AG04450 (cell line): ENCODE results near the gene INTS7. TPM values are rescaled to one million over a fixed set of nuclear protein-coding genes. Genes with fewer than 3 reads are reported as not detected.
"Not testable (repeated sequence)": the region's sequence is repeated elsewhere in the genome, so short reads cannot be mapped to it uniquely, and the experiment has no call there.

Experiments used
- CTCF ChIA-PET: fragments of 300-600, 350-600 bp; formaldehyde crosslinking; extraction: SDS; loops from one replicate; lab custom pipeline; 2022; ENCODE audit warnings: antibody characterized with exemption, inconsistent platforms; lab: Charles Lee
- POLR2A ChIA-PET: fragments of 350-600 bp; formaldehyde crosslinking; extraction: SDS; loops from one replicate; lab custom pipeline; 2021; ENCODE audit warnings: antibody characterized with exemption, inconsistent platforms; lab: Yijun Ruan, JAX
- DNase-seq: peaks from one replicate; pipeline ENCODE4 v3.0.0-alpha.2; 2011; ENCODE audit warnings: low read depth, low spot score
- H3K27ac ChIP-seq: one replicate; pipeline ENCODE4 v1.5.1; 2012; ENCODE audit warnings: low read depth, low read length, control low read depth
- H3K27me3 ChIP-seq: one replicate; pipeline ENCODE4 v1.6.0; 2012; ENCODE audit warnings: low read length; ENCODE audit not compliant: control insufficient read depth, insufficient read depth
- H3K4me3 ChIP-seq: 2 replicates; pipeline ENCODE4 v1.5.1; 2011; ENCODE audit warnings: mild to moderate bottlenecking, low read depth, low read length, control low read depth
- H3K9me3 ChIP-seq: 2 replicates; pipeline ENCODE4 v1.5.1; 2012; ENCODE audit warnings: low read length; ENCODE audit not compliant: control insufficient read depth, insufficient read depth
- CTCF ChIP-seq: IDR thresholded peaks from 2 replicates; pipeline ENCODE4 v1.5.1; 2011; ENCODE audit warnings: low read depth, low read length, control low read depth, inconsistent platforms
- polyA plus RNA-seq: library from polyadenylated mRNA; depleted of rRNA; stranded (reverse); fragments of >200 nt; gene quantifications from 2 replicates; pipeline ENCODE4 v1.2.3, GENCODE V29; 2011

Gene INTS7
- polyA plus RNA-seq, 1 experiment = 20.1 TPM

- DNase-seq = no peak
- H3K27me3 ChIP-seq = no peaks in the 10 kb centered on the region
- CTCF ChIA-PET = interaction anchor here (6.4 kb wide), 1 partner anchor 28 kb away, joined by 54 read pairs; the partner anchor contains the start of genes DTL and INTS7
These were observed 28.2 kb downstream of the INTS7 start for GRCh38 chr1:212007178-212007577.

GRCh38 chr1:212004895-212005608 lies 30.3 kb downstream of the INTS7 start:
- Histone ChIP-seq H3K4me3 (no peak overlapping the region), H3K27me3 (no peaks in the 10 kb centered on the region), H3K9me3 (no peaks in the 10 kb centered on the region), H3K27ac (no peak overlapping the region)
- no peak for DNase-seq
- ChIA-PET POLR2A (no interaction called here), CTCF (interaction anchor here (1.0 to 6.4 kb wide), 4 partner anchors 30 to 451 kb away, joined by 3 to 54 read pairs (median 9); partner anchors contain the start of genes DTL and INTS7)
- no peak for TF ChIP-seq CTCF

More at GRCh38 chr1:212007178-212007577, 28.2 kb downstream of the INTS7 start:
- no peak for TF ChIP-seq CTCF
- H3K27ac ChIP-seq = no peak overlapping the region
- POLR2A ChIA-PET = no interaction called here
- no peak overlapping the region for H3K4me3 ChIP-seq
- H3K9me3 ChIP-seq = no peaks in the 10 kb centered on the region

GRCh38 chr1:212002536-212002935 lies 32.8 kb downstream of the INTS7 start:
- DNase-seq = no peak
- POLR2A ChIA-PET = no interaction called here

GRCh38 chr1:211997426-211997825 lies 37.9 kb downstream of the INTS7 start:
- CTCF ChIA-PET = interaction anchor here (1.1 kb wide), 1 partner anchor 38 kb away, joined by 3 read pairs; the partner anchor contains the start of genes DTL and INTS7
- H3K27me3 ChIP-seq, H3K4me3 ChIP-seq, POLR2A ChIA-PET, H3K27ac ChIP-seq, H3K9me3 ChIP-seq, DNase-seq: not testable (repeated sequence)

More at GRCh38 chr1:212002536-212002935, 32.8 kb downstream of the INTS7 start:
- H3K9me3 ChIP-seq = peaks cover 4% of the 10 kb centered on the region; the same call in 1 of the 2 replicates
- no peaks in the 10 kb centered on the region for H3K27me3 ChIP-seq
- CTCF ChIA-PET = no interaction called here
- TF ChIP-seq CTCF = no peak
- H3K4me3 ChIP-seq = no peak overlapping the region
- H3K27ac ChIP-seq = no peak overlapping the region

GRCh38 chr1:211991695-211992094 lies 43.7 kb downstream of the INTS7 start:
- Histone ChIP-seq H3K27ac (no peak overlapping the region), H3K4me3 (no peak overlapping the region), H3K9me3 (no peaks in the 10 kb centered on the region), H3K27me3 (no peaks in the 10 kb centered on the region)
- no peak for DNase-seq
- CTCF ChIA-PET = interaction anchor here (1.0 to 2.1 kb wide), 2 partner anchors 43 to 294 kb away, joined by 3 to 5 read pairs; partner anchors contain the start of genes DTL and INTS7
- POLR2A ChIA-PET = interaction anchor here (0.6 kb wide), 2 partner anchors 71 to 1067 kb away, joined by 3 read pairs; no protein-coding TSS in a partner anchor
- no peak for TF ChIP-seq CTCF
